BJ (cell line): ENCODE data around the gene MCEMP1. TPM values are rescaled to one million over a fixed set of nuclear protein-coding genes. Genes with fewer than 3 reads are reported as not detected.

Experiments
- CTCF ChIA-PET: fragments of 350-600 bp; formaldehyde crosslinking; extraction: SDS; loops from one replicate; lab custom pipeline; 2021; ENCODE audit warnings: antibody characterized with exemption, inconsistent platforms; lab: Yijun Ruan, JAX
- POLR2A ChIA-PET: fragments of 300-600 bp; sonication (Branson Sonifier 250); formaldehyde crosslinking; extraction: SDS; loops from one replicate; lab custom pipeline; 2021; ENCODE audit warnings: antibody characterized with exemption; lab: Charles Lee
- DNase-seq: peaks from one replicate; pipeline ENCODE4 v3.0.0-alpha.2; 2011; ENCODE audit warnings: low read depth
- H3K27me3 ChIP-seq: 2 replicates; pipeline ENCODE4 v1.6.0; 2011; ENCODE audit warnings: low read length; ENCODE audit not compliant: control insufficient read depth, insufficient read depth
- H3K36me3 ChIP-seq: 2 replicates; pipeline ENCODE4 v1.5.1; 2011; ENCODE audit warnings: low read length; ENCODE audit not compliant: control insufficient read depth, insufficient read depth
- H3K4me3 ChIP-seq: 2 replicates; pipeline ENCODE4 v1.5.1; 2011; ENCODE audit warnings: low read depth, mild to moderate bottlenecking, control low read depth, low read length
- CTCF ChIP-seq: IDR thresholded peaks from 2 replicates; pipeline ENCODE4 v1.5.1; 2011; ENCODE audit warnings: low read depth, mild to moderate bottlenecking, control low read depth, inconsistent platforms, low read length, moderate library complexity; ENCODE audit not compliant: insufficient read depth
- polyA plus RNA-seq: library from polyadenylated mRNA; depleted of rRNA; stranded (reverse); fragments of >200 nt; gene quantifications from 2 replicates; pipeline ENCODE4 v1.2.3, GENCODE V29; 2011

The MCEMP1 gene
- polyA plus RNA-seq, 1 experiment, result not detected

- H3K27me3 ChIP-seq, result no peaks in the 10 kb centered on the region
- DNase-seq, result no peak
- ChIA-PET CTCF (no interaction called here), POLR2A (no interaction called here)
- H3K4me3 ChIP-seq, result peak overlapping the region; percentile 57
- peaks cover 1% of the 10 kb centered on the region; the same call in 1 of the 2 replicates for H3K36me3 ChIP-seq
- no peak for TF ChIP-seq CTCF
Observed at GRCh38 chr19:7636317-7636690, 40.6 kb upstream of the MCEMP1 start.

GRCh38 chr19:7636691-7637373, 40.1 kb upstream of the MCEMP1 start, which contains the start of gene STXBP2:
STXBP2 (plus strand) TSS chr19:7637110; CDS start chr19:7637150, 40 bp downstream.
- H3K27me3 ChIP-seq, result no peaks in the 10 kb centered on the region
- CTCF ChIA-PET, result interaction anchor here (1.3 to 2.8 kb wide), 2 partner anchors 14 to 163 kb away, joined by 3 to 15 read pairs; no protein-coding TSS in a partner anchor
- peak within 1 kb of the TSS; percentile 57 for H3K4me3 ChIP-seq
- POLR2A ChIA-PET, result no interaction called here
- no peak for DNase-seq
- no peak for TF ChIP-seq CTCF
- H3K36me3 ChIP-seq, result peaks cover 1% of the 10 kb centered on the region; the same call in 1 of the 2 replicates

GRCh38 chr19:7637374-7638256, 39.3 kb upstream of the MCEMP1 start:
- ChIA-PET POLR2A (no interaction called here), CTCF (interaction anchor here (1.2 to 2.8 kb wide), 3 partner anchors 13 to 162 kb away, joined by 3 to 15 read pairs (median 4); partner anchors contain the start of gene TRAPPC5)
- Histone ChIP-seq H3K27me3 (no peaks in the 10 kb centered on the region), H3K4me3 (peak overlapping the region; percentile 57), H3K36me3 (peaks cover under 1% of the 10 kb centered on the region)
- no peak for DNase-seq
- TF ChIP-seq CTCF, result no peak

- CTCF ChIA-PET, result interaction anchor here (0.7 to 2.8 kb wide), 2 partner anchors 12 to 42 kb away, joined by 3 to 15 read pairs; partner anchors contain the start of gene TRAPPC5
- POLR2A ChIA-PET, result no interaction called here
- Histone ChIP-seq H3K27me3 (no peaks in the 10 kb centered on the region), H3K36me3 (peaks cover 2% of the 10 kb centered on the region), H3K4me3 (no peak overlapping the region)
- no peak for DNase-seq
- no peak for TF ChIP-seq CTCF
Observed at GRCh38 chr19:7638802-7639465, 38.0 kb upstream of the MCEMP1 start.
